ENCODE measurements around the gene PLEKHG7.
"Not testable (repeated sequence)": the region's sequence is repeated elsewhere in the genome, so short reads cannot be mapped to it uniquely, and the experiment has no call there.

Gene PLEKHG7

GRCh38 chr12:92779902-92780301 lies 77.1 kb downstream of the PLEKHG7 start:
- H3K27ac ChIP-seq = no peak overlapping the region

GRCh38 chr12:92784356-92784755 lies 81.6 kb downstream of the PLEKHG7 start:
- H3K4me3 ChIP-seq = no peak overlapping the region
- H3K27ac ChIP-seq = peak overlapping the region in 4 of 21 experiments; percentile 11 to 46 (median 34)

More at GRCh38 chr12:92779902-92780301, 77.1 kb downstream of the PLEKHG7 start:
- H3K4me3 ChIP-seq = no peak overlapping the region

GRCh38 chr12:92784797-92785562 lies 82.2 kb downstream of the PLEKHG7 start:
- Histone ChIP-seq H3K4me3 (no peak overlapping the region), H3K27ac (peak overlapping the region in 3 of 21 experiments; percentile 22 to 46 (median 35))

- no peak overlapping the region for H3K4me3 ChIP-seq
- H3K27ac ChIP-seq = peak overlapping the region in 1 of 21 experiments; percentile 35
Observed at GRCh38 chr12:92785563-92785950, 82.8 kb downstream of the PLEKHG7 start.

GRCh38 chr12:92786045-92786444 lies 83.3 kb downstream of the PLEKHG7 start:
- Histone ChIP-seq H3K27ac (peak overlapping the region in 2 of 21 experiments; percentile 10 to 35), H3K4me3 (no peak overlapping the region)

- H3K27ac ChIP-seq, H3K4me3 ChIP-seq: not testable (repeated sequence)
Observed at GRCh38 chr12:92794356-92794755, 91.6 kb downstream of the PLEKHG7 start.

- Histone ChIP-seq H3K4me3 (no peak overlapping the region), H3K27ac (no peak overlapping the region)
Observed at GRCh38 chr12:92794814-92795213, 92.0 kb downstream of the PLEKHG7 start.

- H3K27ac ChIP-seq = no peak overlapping the region
- H3K4me3 ChIP-seq = no peak overlapping the region
Observed at GRCh38 chr12:92796650-92797049, 93.9 kb downstream of the PLEKHG7 start.

- Histone ChIP-seq H3K27ac (no peak overlapping the region), H3K4me3 (no peak overlapping the region)
Observed at GRCh38 chr12:92802906-92803305, 100.1 kb downstream of the PLEKHG7 start.

- Histone ChIP-seq H3K27ac (no peak overlapping the region), H3K4me3 (no peak overlapping the region)
Observed at GRCh38 chr12:92803903-92804302, 101.1 kb downstream of the PLEKHG7 start.

- Histone ChIP-seq H3K27ac (no peak overlapping the region), H3K4me3 (no peak overlapping the region)
Observed at GRCh38 chr12:92810370-92810769, 107.6 kb downstream of the PLEKHG7 start.

GRCh38 chr12:92814584-92814983 lies 111.8 kb downstream of the PLEKHG7 start:
- Histone ChIP-seq H3K27ac (no peak overlapping the region), H3K4me3 (no peak overlapping the region)

- H3K4me3 ChIP-seq = no peak overlapping the region
- H3K27ac ChIP-seq = no peak overlapping the region
Observed at GRCh38 chr12:92821142-92821541, 118.4 kb downstream of the PLEKHG7 start.
